Fibroblast of the conjunctiva (primary cell): ENCODE results near the gene TEX11.
"Not testable (repeated sequence)": the region's sequence is repeated elsewhere in the genome, so short reads cannot be mapped to it uniquely, and the experiment has no call there.

ENCODE experiments used
- DNase-seq: peaks from one replicate; pipeline ENCODE4 v3.0.0-alpha.2; 2010; ENCODE audit warnings: low read depth

Gene TEX11

GRCh38 chrX:70908541-70908940 lies at the start of gene TEX11:
Gene TEX11 (minus strand): TSS chrX:70908711. CDS start chrX:70907789, 922 bp downstream.
- DNase-seq, result no peak

GRCh38 chrX:70954871-70955270 lies 46.4 kb upstream of the TEX11 start:
- no peak for DNase-seq

DNA sequence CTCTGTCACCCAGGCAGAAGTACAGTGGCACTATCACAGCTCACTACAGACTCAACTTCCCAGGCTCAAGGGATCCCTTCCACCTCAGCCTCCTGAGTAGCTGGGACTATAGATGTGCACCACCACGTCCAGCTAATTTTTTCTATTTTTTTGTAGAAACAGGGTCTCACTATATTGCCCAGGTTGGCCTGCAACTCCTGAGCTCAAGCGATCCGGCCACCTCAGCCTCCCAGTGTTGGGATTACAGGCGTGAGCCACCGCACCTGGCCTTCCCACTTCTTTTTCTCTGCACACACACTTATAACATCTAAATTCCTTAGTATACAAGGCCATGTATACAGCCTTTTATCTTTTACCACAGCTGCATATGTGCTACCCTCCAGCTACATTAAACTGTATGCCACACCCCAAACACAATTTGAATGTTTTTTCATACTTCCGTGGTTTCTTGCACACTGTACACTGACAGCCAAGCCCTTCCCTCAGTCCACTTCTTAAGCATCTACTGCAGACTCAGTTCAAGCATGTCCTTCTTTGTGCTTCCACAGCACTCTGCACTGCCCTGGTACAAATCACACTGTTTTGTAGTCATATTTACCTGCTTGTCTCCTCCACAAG lies 15.9 kb upstream of the TEX11 start:
- no peak for DNase-seq

GRCh38 chrX:70922774-70923473 lies 14.4 kb upstream of the TEX11 start:
- no peak for DNase-seq

- DNase-seq, result no peak
Measured at GRCh38 chrX:70921709-70922352, 13.3 kb upstream of the TEX11 start.

GRCh38 chrX:70916754-70917153 lies 8.2 kb upstream of the TEX11 start:
- DNase-seq, result no peak

DNA sequence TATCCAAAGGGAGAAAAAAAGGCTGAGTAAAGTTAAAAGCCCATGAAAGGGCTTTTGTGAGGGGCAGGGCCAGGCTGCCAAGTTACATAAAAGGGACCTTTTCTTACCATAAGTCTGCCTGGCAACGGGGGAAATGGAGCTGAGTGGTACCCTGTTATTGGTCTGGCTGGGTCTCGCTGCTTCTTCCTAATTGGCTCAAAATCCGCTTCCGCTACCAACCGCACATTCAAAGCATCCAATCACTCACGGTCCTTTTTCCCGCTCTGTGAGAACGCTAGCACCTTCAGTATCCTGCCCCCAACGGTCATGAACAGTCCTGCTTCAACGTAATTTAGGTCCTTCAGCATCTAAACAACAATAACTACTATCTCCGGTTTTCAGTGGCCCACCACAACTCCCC lies 611 bp downstream of the TEX11 start:
- no peak for DNase-seq

GRCh38 chrX:70901465-70901864 lies 7.0 kb downstream of the TEX11 start:
- DNase-seq, result no peak

DNA sequence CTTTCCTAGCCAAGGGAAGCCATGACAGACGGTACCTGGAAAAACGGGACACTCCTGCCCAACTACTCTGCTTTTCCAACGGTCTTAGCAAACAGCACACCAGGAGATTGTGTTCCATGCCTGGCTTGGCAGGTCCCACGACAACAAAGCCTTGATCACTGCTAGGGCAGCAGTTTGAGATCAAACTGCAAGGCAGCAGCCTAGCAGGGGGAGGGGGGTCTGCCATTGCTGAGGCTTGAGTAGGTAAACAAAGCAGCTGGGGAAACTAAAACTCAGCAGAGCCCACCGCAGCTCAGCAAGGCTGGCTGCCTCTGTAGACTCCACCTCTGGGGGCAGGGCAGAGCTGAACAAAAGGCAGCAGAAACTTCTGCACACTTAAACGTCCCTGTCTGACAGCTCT lies 18.1 kb downstream of the TEX11 start:
- DNase-seq, result not testable (repeated sequence)

DNA sequence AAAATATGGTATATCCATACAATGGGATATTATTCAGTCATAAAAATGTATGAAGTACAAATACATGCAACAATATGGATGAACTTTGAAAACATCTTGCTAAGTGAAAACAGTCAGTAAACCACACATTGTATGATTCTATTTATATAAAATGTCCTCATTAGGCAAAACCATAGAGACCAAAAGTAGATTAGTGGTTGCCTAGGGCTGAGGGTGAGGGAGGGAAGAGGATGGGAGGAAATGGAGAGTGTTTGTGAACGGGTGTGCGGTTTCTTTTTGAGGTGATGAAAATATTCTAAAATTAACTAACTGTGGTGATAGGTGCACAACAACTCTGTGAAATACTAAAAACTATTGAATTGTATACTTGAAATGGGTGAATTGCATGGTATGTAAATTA lies 29.6 kb downstream of the TEX11 start:
- no peak for DNase-seq

GRCh38 chrX:70852294-70852693 lies 56.2 kb downstream of the TEX11 start:
- no peak for DNase-seq

DNA sequence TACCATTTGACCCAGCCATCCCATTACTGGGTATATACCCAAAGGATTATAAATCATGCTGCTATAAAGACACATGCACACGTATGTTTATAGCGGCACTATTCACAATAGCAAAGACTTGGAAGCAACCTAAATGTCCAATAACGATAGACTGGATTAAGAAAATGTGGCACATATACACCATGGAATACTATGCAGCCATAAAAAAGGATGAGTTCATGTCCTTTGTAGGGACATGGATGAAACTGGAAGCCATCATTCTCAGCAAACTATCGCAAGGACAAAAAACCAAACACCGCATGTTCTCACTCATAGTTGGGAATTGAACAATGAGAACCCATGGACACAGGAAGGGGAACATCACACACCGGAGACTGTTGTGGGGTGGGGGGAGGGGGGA lies 64.4 kb downstream of the TEX11 start:
- DNase-seq, result not testable (repeated sequence)

DNA sequence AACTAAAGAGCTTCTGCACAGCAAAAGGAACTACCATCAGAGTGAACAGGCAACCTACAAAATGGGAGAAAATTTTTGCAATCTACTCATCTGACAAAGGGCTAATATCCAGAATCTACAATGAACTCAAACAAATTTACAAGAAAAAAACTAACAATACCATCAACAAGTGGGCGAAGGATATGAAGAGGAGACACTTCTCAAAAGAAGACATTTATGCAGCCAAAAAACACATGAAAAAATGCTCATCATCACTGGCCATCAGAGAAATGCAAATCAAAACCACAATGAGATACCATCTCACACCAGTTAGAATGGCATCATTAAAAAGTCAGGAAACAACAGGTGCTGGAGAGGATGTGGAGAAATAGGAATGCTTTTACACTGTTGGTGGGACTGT lies 64.9 kb downstream of the TEX11 start:
- not testable (repeated sequence) for DNase-seq

- DNase-seq, result no peak
Measured at GRCh38 chrX:70834589-70834988, 73.9 kb downstream of the TEX11 start.

DNA sequence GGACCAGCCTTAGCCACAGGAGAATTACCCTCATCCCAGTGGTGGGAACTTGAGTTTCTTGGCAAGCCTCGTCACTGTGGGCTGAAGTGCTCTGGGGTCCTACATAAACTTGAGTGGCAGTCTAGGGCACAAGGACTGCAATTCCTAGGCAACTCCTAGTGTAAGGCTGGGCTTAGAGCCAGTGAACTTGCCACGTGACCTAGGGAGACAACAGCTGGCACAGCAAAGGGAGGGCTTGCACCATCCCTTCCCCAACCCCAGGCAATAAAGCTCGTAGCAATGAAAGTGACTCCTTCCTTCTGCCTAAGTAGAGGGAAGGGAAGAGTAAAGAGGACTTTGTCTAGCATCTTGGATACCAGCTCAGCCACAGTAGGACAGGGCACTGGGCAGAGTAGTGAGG lies 81.8 kb downstream of the TEX11 start:
- DNase-seq, result no peak

- DNase-seq, result no peak
Measured at GRCh38 chrX:70825366-70825765, 83.1 kb downstream of the TEX11 start.

- DNase-seq, result no peak
Measured at GRCh38 chrX:70808942-70809940, 99.3 kb downstream of the TEX11 start.

DNA sequence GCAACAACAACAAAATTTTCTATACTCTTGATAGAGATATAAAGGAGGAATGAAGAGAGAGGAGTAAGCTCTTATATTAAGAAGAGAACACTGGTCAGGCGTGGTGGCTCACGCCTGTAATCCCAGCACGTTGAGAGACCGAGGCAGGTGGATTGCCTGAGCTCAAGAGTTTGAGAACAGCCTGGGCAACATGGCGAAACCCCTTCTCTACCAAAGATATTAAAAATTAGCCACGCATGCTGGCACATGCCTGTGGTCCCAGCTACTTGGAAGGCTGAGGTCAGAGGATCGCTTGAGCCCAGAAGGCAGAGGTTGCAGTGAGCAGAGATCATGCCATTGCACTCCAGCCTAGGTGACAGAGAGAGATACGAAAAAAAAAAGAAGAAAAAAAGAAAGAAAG lies 102.4 kb downstream of the TEX11 start:
- DNase-seq, result no peak

GRCh38 chrX:70796742-70797141 lies 111.8 kb downstream of the TEX11 start:
- not testable (repeated sequence) for DNase-seq

DNA sequence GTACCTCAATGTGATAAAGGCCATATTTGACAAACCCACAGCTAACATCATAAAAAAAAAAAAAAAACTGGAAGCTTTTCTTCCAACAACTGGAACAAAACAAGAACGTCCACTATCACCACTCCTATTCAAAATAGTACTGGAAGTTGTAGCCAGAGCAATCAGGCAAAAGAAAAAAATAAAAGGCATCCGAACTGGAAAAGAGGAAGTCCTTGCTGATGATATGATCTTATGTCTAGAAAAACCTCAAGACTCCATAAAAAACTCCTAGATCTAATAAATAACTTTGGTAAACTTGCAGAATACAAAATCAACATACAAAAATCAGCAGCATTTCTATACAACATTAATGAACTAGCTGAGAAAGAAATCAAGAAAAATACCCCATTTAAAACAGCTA lies 134.3 kb downstream of the TEX11 start:
- no peak for DNase-seq

GRCh38 chrX:70769659-70770227 lies 138.8 kb downstream of the TEX11 start:
- DNase-seq, result no peak

DNA sequence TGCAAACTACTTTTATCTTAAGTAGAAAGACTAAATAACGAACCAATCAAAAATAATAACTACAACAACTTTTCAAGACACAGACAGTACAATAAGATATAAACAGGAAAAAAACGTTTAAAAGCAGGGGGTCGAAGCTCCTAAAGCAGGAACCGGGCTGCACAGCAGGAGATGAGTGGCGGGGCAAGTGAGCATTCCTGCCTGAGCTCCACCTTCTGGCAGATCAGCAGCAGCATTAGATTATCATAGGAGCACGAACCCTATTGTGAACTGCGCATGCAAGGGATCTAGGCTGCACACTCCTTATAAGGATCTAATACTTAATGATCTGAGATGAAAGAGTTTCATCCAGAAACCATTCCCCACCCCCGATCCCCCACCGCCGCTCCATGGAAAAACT lies 146.2 kb downstream of the TEX11 start:
- DNase-seq, result no peak
